Stimulated activated effector memory CD8-positive, alpha-beta T cell treated with anti-CD3 and anti-CD28 coated beads, Interleukin-12 subunit alpha, Interleukin-12 subunit beta, amount 100 ng/mL, for 72 hours (primary cell): ENCODE results near the gene IGFBP4.

Experiments
- ATAC-seq: fragments of 150-1000 bp; cut with Tn5 transposase; 2 replicates; pipeline ENCODE4 v1.10.0; 2021
- DNase-seq, 2 donors: peaks; one replicate each; pipeline ENCODE4 v3.0.0; 2021 to 2022; ENCODE audit warnings: low spot score in 2 of 2
- H3K27ac Mint-ChIP-seq: one replicate; pipeline ENCODE4 v1.8.0; 2022; ENCODE audit warnings: mild to moderate bottlenecking, mixed read lengths
- H3K36me3 Mint-ChIP-seq: one replicate; pipeline ENCODE4 v1.8.0; 2022; ENCODE audit warnings: mild to moderate bottlenecking, mixed read lengths
- H3K4me1 Mint-ChIP-seq: one replicate; pipeline ENCODE4 v1.8.0; 2022; ENCODE audit warnings: mixed read lengths
- H3K4me3 Mint-ChIP-seq: one replicate; pipeline ENCODE4 v1.8.0; 2022; ENCODE audit warnings: mild to moderate bottlenecking, mixed read lengths
- H3K9me3 Mint-ChIP-seq: one replicate; pipeline ENCODE4 v1.8.0; 2022; ENCODE audit warnings: mixed read lengths

Gene IGFBP4

DNA sequence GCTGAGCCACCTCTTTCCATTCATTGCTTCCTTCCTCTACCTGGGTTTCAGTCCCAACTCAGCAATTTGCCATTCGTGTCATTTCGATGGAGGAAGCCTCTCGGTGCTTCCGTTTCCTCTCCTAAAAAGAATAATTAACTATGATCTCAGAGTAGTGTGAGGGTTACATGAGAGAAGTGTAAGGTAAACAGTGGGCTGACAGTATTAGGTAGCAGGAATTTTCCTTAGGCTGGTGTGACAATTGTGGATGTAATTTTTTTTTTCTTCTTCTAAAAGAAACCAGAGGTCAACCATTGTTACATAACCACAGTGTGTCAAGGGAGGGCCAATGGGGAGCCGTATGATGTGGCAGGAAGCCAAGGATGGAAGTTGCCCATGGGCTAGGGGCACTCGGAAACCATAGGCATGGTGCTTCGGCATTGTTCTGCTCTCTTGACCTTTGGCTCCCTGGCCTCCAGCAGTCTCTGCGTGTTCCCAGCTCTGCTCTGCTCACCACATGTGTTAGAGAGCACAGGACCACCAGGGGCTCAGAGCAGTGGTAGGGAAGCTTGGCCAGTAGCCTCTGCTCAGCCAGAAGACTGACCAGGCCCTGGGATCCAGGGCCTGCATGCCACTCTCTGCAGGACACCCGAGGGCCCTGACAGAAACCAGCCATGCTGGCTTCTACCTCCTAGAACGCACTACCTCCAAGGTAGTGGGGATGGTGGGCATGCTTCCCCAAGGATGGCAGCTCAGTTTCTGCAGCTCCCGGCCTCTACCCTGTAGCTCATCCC is 23.5 kb upstream of the IGFBP4 start:
- Mint-ChIP-seq H3K36me3 (peaks cover 32% of the 10 kb centered on the region), H3K4me3 (peak overlapping the region; percentile 36), H3K9me3 (no peaks in the 10 kb centered on the region), H3K27ac (no peak overlapping the region), H3K4me1 (peaks cover 9% of the 10 kb centered on the region)
- ATAC-seq (no peak), DNase-seq (peak in 1 of 2 donors; percentile 46)

DNA sequence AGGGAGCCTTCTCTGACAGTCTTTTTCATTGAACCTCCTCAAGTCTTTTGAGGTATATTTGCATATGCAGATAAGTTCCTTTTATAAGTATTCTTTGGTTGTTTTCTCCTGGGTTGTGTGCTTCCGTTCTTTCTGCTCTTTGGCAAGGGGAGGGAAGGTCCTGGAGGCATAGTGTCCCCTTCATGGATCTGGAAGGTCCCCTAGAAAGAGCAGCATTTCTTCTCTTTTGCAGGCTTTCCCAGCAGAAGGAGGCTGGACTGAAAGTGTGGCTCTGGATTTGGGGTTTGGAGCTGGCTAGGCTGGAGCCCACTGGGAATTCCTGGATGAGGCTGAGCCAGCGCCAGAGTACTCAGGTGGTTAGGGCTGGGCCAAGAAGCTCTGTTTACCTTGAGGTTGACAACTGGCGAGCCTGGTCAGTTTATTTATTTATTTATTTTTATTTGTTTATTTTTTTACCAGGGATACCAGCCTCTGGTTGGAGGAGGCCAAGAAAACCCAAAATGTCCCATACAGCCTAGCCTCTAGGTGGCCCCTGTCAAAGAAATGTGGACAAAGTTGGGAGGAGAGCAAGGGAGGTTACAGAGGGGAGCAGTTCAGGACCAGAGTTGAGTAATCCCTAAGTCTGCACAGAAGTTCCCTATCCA is 20.1 kb upstream of the IGFBP4 start:
- Mint-ChIP-seq H3K27ac (no peak overlapping the region), H3K36me3 (peaks cover under 1% of the 10 kb centered on the region)
- no peak for ATAC-seq

DNA sequence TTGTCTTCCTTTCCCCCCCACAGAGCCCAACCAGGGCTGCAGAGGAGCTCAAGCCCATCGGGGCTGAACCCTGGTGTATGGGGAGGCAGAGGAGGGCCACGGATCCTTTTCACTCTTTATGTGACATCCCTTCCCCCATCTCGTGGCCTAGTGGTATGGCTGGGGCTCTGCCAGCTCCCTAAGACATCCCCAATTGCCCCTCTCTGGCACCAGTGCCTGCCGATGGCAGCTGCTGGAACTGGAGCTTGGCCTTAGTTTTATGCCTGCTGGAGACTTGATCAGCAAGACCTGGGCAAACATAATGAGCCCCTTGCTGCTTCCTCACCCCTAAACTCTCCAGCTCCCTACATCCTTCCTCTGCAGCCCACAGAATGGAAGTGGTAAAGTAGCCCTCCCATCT is 17.5 kb upstream of the IGFBP4 start:
- ATAC-seq = no peak
- DNase-seq = no peak
- H3K27ac Mint-ChIP-seq = no peak overlapping the region
- peaks cover 29% of the 10 kb centered on the region for H3K4me1 Mint-ChIP-seq
- no peaks in the 10 kb centered on the region for H3K36me3 Mint-ChIP-seq
- no peaks in the 10 kb centered on the region for H3K9me3 Mint-ChIP-seq
- H3K4me3 Mint-ChIP-seq = no peak overlapping the region

More for the DNA sequence above, 20.1 kb upstream of the IGFBP4 start:
- peak in 1 of 2 donors; percentile 37 for DNase-seq
- no peak overlapping the region for H3K4me3 Mint-ChIP-seq
- peaks cover 31% of the 10 kb centered on the region for H3K4me1 Mint-ChIP-seq
- H3K9me3 Mint-ChIP-seq = no peaks in the 10 kb centered on the region

DNA sequence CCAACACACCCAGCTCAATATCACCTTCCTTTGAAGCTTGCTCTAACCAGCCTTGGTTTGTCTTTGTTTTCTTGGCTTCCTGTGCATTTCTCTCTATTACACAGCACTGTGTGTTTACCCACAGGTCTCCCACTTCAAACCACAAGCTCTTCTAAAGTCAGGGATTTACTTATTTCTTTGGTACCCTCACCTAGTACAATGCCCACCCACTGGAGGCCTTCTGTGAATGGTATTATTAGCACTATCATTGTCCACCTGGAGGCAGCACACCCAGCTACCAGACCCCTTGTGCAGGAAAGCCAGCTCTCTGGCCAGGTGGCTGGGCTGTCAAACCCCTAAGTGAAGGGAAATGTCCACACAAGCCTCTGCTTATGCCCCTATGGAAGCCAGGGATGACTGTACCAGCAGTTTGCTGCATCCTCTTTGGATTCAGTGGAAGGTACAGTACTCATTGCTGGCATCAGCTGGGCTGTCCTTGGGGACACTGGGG is 16.2 kb upstream of the IGFBP4 start:
- no peaks in the 10 kb centered on the region for H3K36me3 Mint-ChIP-seq

DNA sequence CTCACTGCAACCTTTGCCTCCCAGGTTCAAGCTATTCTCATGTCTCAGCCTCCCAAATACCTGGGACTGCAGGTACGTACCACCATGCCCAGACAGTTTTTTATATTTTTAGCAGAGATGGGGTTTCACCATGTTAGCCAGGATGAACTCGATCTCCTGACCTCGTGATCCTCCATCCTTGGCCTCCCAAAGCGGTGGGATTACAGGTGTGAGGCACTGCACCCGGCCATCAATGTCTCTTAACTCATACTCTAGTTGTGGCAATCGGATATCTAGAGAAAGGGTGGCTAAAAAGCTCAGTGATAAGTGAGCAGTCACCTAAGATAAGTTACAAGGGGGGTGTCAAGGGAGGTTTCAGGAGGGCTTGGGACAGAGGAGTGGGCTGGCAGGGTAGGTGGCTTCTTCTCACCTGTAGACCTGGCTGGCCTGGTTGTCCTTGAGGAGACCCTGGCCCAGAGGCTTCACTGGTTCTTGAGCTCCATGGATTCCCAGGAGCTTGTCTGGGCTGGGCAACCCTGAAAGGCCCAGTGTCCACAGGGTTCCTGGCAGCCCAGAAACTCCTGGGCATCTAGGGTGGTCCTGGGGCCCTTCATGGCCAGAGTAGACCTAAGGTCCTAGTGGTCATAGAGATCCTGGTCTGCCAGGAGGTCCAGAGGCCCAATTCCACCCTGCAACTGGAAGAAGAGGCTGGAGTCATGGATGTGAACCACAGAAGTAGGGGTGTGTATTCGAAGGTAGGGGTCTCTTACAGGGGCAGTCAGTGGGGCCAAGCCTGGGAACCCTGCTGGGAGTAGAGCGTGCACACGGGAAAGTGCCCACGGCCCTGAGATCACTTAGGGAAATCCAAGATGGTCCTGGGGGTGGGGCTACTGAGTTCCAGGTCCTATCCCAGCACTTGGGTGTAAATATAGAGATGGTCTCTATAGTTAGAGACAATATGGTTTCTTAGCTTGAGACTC is 12.7 kb upstream of the IGFBP4 start:
- Mint-ChIP-seq H3K4me3 (no peak overlapping the region), H3K36me3 (no peaks in the 10 kb centered on the region), H3K9me3 (no peaks in the 10 kb centered on the region), H3K4me1 (peaks cover 27% of the 10 kb centered on the region), H3K27ac (no peak overlapping the region)
- DNase-seq (no peak), ATAC-seq (no peak)

More for the DNA sequence above, 16.2 kb upstream of the IGFBP4 start:
- no peaks in the 10 kb centered on the region for H3K9me3 Mint-ChIP-seq
- peak; percentile 95 for ATAC-seq
- H3K4me3 Mint-ChIP-seq = no peak overlapping the region
- peaks cover 29% of the 10 kb centered on the region for H3K4me1 Mint-ChIP-seq
- no peak overlapping the region for H3K27ac Mint-ChIP-seq
- peak; percentile 32 to 67 for DNase-seq

DNA sequence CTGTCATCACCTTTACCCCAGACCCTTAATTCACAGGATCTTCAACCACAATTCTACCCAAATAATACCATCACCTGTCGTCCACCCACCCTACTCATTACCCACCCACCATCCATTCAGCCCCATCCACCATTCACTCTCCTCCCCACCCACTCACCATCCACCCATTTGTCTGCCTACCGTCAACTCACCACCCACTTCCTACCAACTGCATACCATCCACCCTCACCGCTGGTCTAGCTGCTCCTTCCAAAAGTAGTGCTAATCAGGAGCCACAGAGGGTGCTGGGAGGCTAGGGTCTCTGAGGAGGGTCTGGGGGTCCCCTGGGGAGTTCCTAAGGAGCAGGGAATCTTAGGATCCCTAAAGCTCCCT is 12.0 kb upstream of the IGFBP4 start:
- H3K4me1 Mint-ChIP-seq = peaks cover 21% of the 10 kb centered on the region
- H3K4me3 Mint-ChIP-seq = no peak overlapping the region
- no peaks in the 10 kb centered on the region for H3K9me3 Mint-ChIP-seq
- ATAC-seq = no peak
- DNase-seq = no peak
- H3K36me3 Mint-ChIP-seq = no peaks in the 10 kb centered on the region
- no peak overlapping the region for H3K27ac Mint-ChIP-seq

DNA sequence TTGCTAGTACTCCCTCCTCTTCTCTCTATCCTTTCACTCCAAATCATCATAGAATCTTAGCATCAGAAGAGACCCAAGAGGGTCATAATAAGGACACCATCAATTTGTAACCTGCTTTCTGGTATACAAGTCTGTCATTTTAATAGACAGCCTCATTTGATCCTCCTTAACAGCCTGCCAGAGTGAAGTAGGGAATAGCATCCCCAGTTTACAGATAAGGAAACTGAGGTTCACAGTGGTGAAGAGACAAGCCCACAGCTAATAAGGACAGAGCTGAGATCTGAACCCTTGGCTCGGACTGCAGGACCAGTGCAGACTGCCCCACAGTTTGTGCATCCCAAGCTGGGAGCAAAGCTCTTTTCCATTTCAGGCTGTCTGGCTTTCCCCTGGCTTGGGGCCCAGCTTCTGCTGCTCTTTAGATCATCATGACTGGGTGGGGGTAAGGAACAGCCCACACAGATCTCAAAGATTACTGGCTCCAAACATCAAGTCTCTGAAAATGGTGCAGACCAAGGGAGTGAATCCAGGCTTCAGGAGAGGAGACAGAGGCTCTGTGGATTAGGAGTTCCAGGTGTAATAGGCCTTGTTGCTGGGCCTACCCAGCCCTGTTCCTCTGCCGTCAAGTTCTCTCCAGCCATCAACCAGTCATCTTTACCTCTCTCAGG is 10.3 kb upstream of the IGFBP4 start:
- ATAC-seq (no peak), DNase-seq (no peak)
- Mint-ChIP-seq H3K9me3 (no peaks in the 10 kb centered on the region), H3K27ac (no peak overlapping the region), H3K36me3 (no peaks in the 10 kb centered on the region), H3K4me1 (peaks cover 10% of the 10 kb centered on the region), H3K4me3 (no peak overlapping the region)

DNA sequence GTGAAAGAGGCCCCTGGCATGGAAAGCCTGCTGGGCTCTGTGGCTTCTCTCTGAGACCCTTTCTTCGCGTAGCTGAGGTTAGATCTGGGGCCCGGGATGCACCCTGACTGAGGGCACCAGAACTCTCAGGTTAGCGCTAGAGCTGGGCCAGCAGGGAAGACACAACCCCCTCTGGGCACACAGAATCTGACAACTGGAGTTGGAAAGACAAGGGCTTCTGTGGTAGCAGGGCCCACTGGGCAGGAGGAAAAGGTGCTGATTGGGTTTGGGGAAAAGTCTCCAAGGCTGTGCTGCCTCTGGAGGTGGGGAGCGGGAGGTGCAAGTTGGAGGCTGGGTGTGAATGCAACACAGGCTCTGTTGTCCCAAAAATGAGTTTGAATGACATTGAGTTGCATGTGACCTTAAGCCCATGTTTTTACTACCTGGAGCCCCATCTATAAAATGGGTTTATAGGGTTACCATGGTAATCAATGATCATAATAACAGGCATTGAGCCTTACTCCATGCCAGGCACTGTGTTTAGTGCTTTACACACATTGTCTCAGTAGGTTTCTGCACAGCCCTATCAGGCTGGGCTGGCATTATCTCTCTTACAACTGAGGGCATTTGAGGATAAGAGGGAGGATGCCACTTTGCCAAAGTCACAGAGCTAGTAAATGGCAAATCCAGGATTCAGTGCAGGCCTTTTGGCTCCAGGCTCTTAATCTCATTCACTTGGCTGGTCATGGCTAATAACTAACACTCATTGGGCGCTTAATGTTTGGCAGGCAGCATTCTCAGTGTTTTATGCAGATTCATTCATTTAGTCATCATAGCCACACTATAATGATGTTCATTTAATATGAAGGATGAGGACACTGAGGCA is 9.5 kb upstream of the IGFBP4 start:
- Mint-ChIP-seq H3K9me3 (no peaks in the 10 kb centered on the region), H3K36me3 (no peaks in the 10 kb centered on the region), H3K4me1 (peaks cover 7% of the 10 kb centered on the region), H3K27ac (no peak overlapping the region), H3K4me3 (no peak overlapping the region)
- ATAC-seq = peak; percentile 55
- no peak for DNase-seq

DNA sequence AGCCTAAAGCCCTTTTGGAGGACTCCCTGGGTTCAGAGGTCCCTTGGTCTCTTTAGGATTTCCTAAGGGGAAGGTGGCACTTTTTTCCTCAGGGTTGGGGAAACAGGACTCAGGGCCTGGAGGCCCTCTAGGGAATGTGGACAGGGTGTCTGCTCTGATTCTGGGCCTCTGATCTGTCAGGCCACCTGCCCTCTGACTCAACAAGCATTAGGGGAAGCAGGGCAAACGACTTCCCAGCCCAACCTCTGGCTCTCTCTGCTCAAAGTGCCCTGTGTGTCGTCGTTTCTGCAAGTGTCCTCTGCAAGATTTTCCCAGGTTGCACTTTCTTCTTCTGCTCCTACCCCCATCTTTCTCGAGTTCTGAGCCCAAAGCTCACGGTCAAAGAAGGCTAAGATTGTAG is 6.6 kb upstream of the IGFBP4 start:
- Mint-ChIP-seq H3K36me3 (no peaks in the 10 kb centered on the region), H3K9me3 (no peaks in the 10 kb centered on the region), H3K4me1 (peaks cover 7% of the 10 kb centered on the region), H3K4me3 (no peak overlapping the region), H3K27ac (no peak overlapping the region)
- DNase-seq = no peak
- no peak for ATAC-seq

DNA sequence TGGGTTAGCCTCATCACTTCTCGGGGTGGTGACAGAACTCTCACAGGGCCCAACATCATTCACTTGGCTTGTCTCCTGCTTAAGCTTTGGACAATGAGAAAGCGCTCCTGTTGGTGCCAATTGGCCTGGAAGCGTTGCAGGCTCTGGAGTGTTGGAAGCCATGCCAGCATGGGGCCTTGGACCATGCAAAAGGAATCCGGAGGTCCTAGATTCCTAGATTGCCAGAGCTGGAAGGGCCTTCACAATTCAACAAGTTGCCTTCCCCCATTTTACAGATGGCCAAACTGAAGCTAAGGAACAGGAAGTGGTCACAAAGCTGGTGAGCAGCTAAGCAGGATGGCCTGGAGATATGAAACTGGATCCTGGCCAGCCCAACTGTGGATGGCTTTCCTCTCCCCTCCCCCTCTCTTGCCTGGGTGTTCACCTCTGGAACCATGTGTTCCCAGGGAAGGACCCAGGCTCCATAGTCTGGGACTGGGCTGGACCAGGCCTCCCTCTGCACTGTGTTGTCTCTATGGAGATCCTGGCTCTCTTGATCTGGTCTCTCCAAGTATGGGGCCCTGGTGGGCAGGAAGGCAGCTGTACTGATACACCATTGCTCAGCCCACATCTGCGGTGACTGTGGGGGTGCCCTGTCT is 6.0 kb upstream of the IGFBP4 start:
- Mint-ChIP-seq H3K9me3 (no peaks in the 10 kb centered on the region), H3K36me3 (no peaks in the 10 kb centered on the region), H3K4me1 (peaks cover 7% of the 10 kb centered on the region), H3K4me3 (no peak overlapping the region), H3K27ac (no peak overlapping the region)
- no peak for ATAC-seq
- DNase-seq = no peak

DNA sequence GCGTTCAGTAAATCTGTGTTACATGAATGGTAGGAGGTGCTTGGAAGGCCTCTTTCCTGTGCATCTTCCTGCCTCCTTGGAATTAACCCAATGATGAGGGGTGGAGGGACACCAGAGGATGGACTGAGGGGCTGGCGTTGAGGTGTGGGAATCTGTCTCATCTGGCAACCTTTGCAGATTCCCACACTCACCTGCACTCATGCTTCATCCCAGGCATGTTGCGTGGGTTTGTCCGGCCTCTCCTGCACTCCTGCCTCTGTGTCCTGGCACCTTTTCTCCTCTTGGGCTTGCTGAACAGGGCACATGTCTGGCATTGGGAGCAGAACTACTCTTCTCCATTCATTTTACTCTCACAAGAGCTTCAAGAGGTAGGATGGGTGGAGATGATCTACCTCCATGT is 3.1 kb upstream of the IGFBP4 start:
- no peak overlapping the region for H3K4me3 Mint-ChIP-seq
- no peak overlapping the region for H3K27ac Mint-ChIP-seq
- DNase-seq = no peak
- ATAC-seq = no peak
- peaks cover 14% of the 10 kb centered on the region for H3K36me3 Mint-ChIP-seq
- H3K9me3 Mint-ChIP-seq = no peaks in the 10 kb centered on the region
- H3K4me1 Mint-ChIP-seq = peaks cover 22% of the 10 kb centered on the region

DNA sequence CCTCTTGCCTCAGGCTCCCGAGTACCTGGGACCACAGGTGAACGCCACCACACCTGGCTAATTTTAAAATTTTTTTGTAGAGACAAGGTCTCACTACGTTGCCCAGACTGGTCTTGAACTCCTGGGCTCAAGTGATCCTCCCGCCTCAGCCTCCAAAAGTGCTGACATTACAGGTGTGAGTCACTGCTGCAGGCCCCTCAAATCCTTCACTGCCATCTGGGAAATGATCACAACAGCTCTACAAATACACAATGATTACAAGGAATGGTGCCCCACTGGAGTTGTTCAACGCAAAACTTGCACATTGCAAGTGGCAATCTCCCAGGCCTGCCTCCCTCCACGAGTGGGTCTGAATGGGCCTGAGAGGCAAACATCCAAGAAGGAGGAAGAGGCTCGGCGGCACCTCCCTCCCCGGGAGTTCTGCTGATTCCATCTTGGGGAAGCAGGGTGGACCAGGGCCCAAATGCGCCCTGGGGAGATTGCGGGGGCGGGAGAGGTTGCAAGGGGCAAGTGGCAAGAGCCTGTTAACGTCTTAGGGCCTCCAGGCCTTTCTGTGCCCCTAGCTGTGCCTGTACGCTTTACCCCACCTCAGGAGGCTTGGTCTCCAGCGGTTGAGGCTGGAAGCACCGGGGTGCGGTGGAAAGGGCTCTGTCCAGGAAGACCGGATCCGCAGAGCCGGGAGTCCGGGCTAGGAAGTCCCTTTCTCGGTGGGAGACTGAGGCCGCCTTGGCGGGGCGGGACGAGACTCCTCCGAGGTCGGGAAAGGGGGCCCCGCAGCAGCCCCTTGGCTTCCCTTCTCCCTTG is 656 bp upstream of the IGFBP4 start:
- peaks cover 34% of the 10 kb centered on the region for H3K4me1 Mint-ChIP-seq
- ATAC-seq = no peak
- H3K4me3 Mint-ChIP-seq = peak overlapping the region; percentile 46
- H3K9me3 Mint-ChIP-seq = no peaks in the 10 kb centered on the region
- DNase-seq = no peak
- H3K36me3 Mint-ChIP-seq = peaks cover 15% of the 10 kb centered on the region
- no peak overlapping the region for H3K27ac Mint-ChIP-seq
